Activated CD4-positive, CD25-positive, alpha-beta regulatory T cell treated with anti-CD3 and anti-CD28 coated beads, Interleukin-2, amount 50 U/mL, for 24 hours (primary cell): ENCODE data around the gene UFSP1.

ENCODE experiments used
- ATAC-seq, 2 donors: fragments of 150-1000 bp; cut with Tn5 transposase; one replicate each; pipeline ENCODE4 v1.10.0; 2021; ENCODE audit warnings: mild to moderate bottlenecking in 1 of 2, moderate library complexity in 1 of 2

Gene UFSP1

GRCh38 chr7:100895701-100895955 is 6.1 kb upstream of the UFSP1 start, which contains the start of gene ACHE:
TSS of gene ACHE (minus strand) at chr7:100895888. CDS start at chr7:100894232, 1,656 bp downstream.
- ATAC-seq: peak; percentile 18 to 22

GRCh38 chr7:100894860-100895700 is 5.6 kb upstream of the UFSP1 start:
- ATAC-seq: no peak

GRCh38 chr7:100893910-100894721 is 4.6 kb upstream of the UFSP1 start:
- ATAC-seq: no peak

- ATAC-seq: no peak
Measured at GRCh38 chr7:100893318-100893895, 3.9 kb upstream of the UFSP1 start.

- no peak for ATAC-seq
Measured at GRCh38 chr7:100892364-100893317, 3.1 kb upstream of the UFSP1 start.

- ATAC-seq: no peak
Measured at GRCh38 chr7:100891568-100892247, 2.2 kb upstream of the UFSP1 start.

GRCh38 chr7:100890653-100891567 is 1.4 kb upstream of the UFSP1 start:
- ATAC-seq: no peak

- no peak for ATAC-seq
Measured at GRCh38 chr7:100888291-100888987, 1.1 kb downstream of the UFSP1 start.

GRCh38 chr7:100887516-100888290 is 1.8 kb downstream of the UFSP1 start:
- ATAC-seq: peak in 1 of 2 donors; percentile 7

- ATAC-seq: no peak
Measured at GRCh38 chr7:100886936-100887515, 2.5 kb downstream of the UFSP1 start.

- ATAC-seq: no peak
Measured at GRCh38 chr7:100886142-100886935, 3.2 kb downstream of the UFSP1 start.

GRCh38 chr7:100885440-100886141 is 3.9 kb downstream of the UFSP1 start:
- ATAC-seq: no peak

GRCh38 chr7:100884736-100885439 is 4.6 kb downstream of the UFSP1 start:
- no peak for ATAC-seq

- ATAC-seq: no peak
Measured at GRCh38 chr7:100882785-100883526, 6.6 kb downstream of the UFSP1 start.

- no peak for ATAC-seq
Measured at GRCh38 chr7:100882201-100882600, 7.3 kb downstream of the UFSP1 start.

GRCh38 chr7:100881136-100881535 is 8.4 kb downstream of the UFSP1 start:
- no peak for ATAC-seq
